ENCODE measurements around the gene ATP8A2.

DNA sequence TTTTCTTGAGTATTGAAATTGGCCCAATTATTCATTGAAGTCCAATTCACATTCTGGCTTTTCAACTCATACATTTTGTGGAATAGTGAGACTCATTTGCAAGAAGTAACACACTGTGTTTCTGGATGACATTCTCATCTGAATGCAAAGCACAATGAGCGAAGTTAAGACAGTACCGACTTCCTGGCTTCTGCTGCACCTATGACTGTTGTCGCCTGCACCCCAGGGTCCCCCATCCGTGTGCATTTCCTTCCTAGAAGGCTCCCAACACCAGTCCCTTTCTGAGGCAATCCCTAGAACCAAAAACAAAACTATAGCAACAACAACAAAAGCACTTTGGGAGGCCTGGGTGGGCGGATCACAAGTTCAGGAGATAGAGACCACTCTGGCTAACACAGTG lies 496.7 kb downstream of the ATP8A2 start:
- TF ChIP-seq, protein P1, sequence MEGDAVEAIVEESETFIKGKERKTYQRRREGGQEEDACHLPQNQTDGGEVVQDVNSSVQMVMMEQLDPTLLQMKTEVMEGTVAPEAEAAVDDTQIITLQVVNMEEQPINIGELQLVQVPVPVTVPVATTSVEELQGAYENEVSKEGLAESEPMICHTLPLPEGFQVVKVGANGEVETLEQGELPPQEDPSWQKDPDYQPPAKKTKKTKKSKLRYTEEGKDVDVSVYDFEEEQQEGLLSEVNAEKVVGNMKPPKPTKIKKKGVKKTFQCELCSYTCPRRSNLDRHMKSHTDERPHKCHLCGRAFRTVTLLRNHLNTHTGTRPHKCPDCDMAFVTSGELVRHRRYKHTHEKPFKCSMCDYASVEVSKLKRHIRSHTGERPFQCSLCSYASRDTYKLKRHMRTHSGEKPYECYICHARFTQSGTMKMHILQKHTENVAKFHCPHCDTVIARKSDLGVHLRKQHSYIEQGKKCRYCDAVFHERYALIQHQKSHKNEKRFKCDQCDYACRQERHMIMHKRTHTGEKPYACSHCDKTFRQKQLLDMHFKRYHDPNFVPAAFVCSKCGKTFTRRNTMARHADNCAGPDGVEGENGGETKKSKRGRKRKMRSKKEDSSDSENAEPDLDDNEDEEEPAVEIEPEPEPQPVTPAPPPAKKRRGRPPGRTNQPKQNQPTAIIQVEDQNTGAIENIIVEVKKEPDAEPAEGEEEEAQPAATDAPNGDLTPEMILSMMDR (IDR thresholded peaks at IDR 0.05), result no peak
- no peak for TF ChIP-seq EP300 (IDR thresholded peaks at IDR 0.05)
